GM12872 (cell line): ENCODE results near the gene TSPAN7.

Experiments
- TF ChIP-seq, protein P1 (sequence below): IDR thresholded peaks from 3 replicates; pipeline ENCODE4 v1.5.1; 2011; ENCODE audit warnings: low read depth, mild to moderate bottlenecking, low read length, moderate library complexity; ENCODE audit not compliant: insufficient read depth

Gene TSPAN7

DNA sequence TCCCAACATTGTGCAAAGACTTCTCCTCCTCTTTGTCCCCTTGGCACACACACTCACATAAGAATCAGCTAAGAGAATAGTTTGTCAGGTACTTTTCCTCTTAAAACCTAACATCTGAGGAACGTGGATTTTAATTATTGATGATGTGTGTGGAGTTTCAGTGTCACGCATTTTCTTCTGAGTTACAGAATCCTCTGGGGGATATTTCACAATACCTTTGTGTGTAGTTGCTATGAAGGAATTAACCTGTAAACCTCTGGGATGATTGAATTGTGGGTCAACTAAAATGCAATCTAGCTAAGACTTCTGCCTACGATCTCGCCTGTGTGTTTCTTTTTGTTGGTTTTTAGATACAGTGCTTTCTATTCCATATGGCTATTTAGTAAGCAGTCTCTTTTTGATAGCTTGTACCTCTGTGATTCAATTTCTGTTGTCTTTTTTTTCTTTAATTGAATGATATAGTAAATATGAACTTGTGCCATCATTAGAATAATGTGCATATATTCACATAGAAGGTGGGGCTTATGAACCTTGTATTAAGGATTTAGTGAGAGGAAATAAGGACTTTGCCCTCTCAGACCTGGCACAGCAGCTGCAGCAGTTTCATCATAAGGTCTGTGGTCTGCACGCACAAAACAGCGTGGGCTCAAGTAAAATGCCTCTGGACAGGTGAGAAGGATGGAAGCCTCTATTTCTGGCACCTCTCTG is 99.2 kb downstream of the TSPAN7 start:
- TF ChIP-seq, protein P1, sequence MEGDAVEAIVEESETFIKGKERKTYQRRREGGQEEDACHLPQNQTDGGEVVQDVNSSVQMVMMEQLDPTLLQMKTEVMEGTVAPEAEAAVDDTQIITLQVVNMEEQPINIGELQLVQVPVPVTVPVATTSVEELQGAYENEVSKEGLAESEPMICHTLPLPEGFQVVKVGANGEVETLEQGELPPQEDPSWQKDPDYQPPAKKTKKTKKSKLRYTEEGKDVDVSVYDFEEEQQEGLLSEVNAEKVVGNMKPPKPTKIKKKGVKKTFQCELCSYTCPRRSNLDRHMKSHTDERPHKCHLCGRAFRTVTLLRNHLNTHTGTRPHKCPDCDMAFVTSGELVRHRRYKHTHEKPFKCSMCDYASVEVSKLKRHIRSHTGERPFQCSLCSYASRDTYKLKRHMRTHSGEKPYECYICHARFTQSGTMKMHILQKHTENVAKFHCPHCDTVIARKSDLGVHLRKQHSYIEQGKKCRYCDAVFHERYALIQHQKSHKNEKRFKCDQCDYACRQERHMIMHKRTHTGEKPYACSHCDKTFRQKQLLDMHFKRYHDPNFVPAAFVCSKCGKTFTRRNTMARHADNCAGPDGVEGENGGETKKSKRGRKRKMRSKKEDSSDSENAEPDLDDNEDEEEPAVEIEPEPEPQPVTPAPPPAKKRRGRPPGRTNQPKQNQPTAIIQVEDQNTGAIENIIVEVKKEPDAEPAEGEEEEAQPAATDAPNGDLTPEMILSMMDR, result no peak

DNA sequence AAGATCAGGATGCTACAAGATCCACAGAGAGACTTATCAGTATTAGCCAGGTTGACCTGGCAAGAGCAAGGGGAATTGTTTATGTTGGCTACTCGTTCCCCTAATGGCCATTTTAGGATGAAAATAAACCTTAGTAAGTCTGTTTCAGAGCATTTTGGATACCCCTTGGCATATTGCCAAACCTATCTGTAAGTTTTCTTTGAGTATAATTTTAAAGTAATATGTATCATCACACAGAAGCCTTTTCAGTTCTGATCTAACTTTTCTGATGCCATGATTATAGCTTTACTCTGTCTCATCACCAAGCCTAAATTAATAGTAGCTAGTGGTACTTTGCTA is 99.7 kb downstream of the TSPAN7 start:
- TF ChIP-seq, protein P1, result no peak

DNA sequence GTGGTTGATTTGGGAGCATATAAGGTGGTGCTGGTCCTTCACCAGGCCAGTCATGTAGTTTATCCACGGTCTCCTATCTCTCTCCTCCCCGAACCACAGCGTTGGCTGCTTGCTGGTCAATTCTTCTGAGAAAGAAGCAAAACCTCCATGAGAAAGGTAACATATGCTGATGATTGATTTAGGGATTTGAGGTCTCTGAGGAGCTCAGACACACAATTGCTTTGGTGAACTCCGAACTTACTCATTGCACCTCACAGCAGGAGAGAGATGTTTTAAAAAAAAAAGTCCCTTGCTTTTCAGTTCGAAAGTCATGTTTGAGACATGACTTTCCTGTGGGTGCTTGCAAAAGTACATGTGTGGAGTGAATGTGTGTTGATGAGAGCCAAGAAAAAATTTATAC is 100.2 kb downstream of the TSPAN7 start:
- TF ChIP-seq, protein P1, result no peak

DNA sequence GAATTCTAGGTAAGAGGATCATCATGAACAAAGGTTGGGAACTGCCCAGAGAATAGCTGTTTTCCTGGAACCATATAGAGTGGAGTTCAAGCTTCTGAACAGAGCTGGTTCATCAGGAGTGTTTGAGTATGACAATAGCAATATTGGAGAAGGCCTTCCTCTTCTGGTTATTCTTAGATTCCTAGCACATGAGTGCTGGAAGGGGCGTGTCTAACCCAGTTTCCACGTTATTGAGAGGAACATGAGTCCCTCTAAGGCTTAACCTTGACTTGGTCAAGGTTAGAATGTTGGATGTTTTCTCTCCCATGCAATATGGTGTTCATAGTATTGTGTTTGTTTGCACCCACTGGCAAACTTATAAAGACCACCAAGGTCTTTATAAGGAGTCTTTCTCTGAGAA is 101.3 kb downstream of the TSPAN7 start:
- TF ChIP-seq, protein P1, result no peak

DNA sequence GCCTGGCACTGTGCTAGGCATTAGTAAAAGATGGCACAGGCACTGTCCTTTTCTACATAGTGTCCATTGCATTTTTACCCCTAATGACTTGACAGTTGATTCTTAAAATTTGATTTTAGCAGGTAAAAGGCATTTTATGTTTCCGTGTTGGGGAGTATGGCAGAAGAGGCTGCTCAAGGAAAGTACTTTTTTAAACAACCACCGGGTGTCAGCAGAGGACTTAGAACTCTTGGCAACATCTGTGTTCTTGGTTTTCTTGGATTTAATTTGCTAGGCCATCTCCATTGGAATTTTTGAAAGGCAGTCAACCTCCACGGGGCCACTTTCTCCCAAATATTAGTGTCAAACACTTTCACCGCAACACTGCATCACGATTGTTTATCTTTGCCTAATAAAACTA is 102.9 kb downstream of the TSPAN7 start:
- TF ChIP-seq, protein P1, result peak; percentile 27; the same call in 1 of the 3 replicates

DNA sequence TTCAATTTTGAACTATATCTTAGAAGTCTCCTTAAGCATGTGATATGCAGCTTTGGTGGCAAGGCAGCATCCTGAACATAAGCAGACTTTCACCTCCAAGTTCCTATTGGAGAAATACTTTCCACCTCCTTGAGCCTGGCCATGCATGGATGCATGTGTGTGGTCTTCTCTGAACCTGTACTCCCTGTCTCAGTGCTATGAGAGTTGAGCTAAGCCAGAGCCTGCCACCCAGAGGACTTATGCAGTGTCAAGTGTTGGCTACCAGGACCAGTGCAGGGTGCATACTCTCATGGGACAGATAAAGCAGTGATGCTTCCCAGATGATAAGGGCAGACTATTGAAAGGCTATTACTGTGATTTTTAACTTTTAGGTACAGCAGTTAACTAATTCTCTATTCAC is 105.6 kb downstream of the TSPAN7 start:
- TF ChIP-seq, protein P1, result no peak

DNA sequence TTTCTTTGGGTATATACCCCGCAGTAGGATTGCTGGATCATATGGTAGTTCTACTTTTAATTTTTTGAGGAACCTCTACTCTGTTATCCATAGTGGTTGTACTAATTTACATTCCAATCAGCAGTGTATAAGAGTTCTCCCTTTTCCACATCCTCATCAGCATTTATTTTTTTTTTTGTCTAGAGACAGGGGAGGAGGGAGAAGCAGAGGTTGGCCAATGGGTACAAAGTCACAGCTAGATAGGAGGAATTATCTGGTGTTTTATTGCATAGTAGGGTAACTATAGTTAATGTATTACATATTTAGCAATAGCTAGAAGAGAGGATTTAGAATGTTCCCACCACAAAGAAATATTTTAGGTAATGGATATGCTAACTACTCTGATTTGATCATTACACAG is 107.4 kb downstream of the TSPAN7 start:
- TF ChIP-seq, protein P1, result no peak
